Mucosa of descending colon (tissue), 3 donors: ENCODE measurements around the gene TUBA1C. TPM values are rescaled to one million over a fixed set of nuclear protein-coding genes. Genes with fewer than 3 reads are reported as not detected.
"Not testable (repeated sequence)": the region's sequence is repeated elsewhere in the genome, so short reads cannot be mapped to it uniquely, and the experiment has no call there.

Experiments
- ATAC-seq: fragments of 200-7000 bp; cut with Tn5 transposase; one replicate; pipeline ENCODE4 v1.9.1; 2020; ENCODE audit warnings: mild to moderate bottlenecking, moderate library complexity
- DNase-seq, 3 donors: peaks; one replicate each; pipeline ENCODE4 v3.0.0-alpha.2; 2020
- H3K36me3 ChIP-seq: fragments of 200-600 bp; one replicate; pipeline ENCODE4 v1.8.0; 2021; ENCODE audit warnings: low read depth, mild to moderate bottlenecking
- H3K4me1 ChIP-seq: fragments of 200-600 bp; one replicate; pipeline ENCODE4 v1.8.0; 2021; ENCODE audit warnings: low read depth, mild to moderate bottlenecking
- H3K4me3 ChIP-seq: fragments of 200-600 bp; one replicate; pipeline ENCODE4 v1.8.0; 2021; ENCODE audit warnings: mild to moderate bottlenecking
- H3K9me3 ChIP-seq: fragments of 200-600 bp; one replicate; pipeline ENCODE4 v1.8.0; 2021; ENCODE audit warnings: mild to moderate bottlenecking
- intact Hi-C, 2 donors: fragments of 100-400 bp; cut with DNase I in 1 of 2; cut with micrococcal nuclease in 1 of 2; formaldehyde crosslinking; loops; one replicate each; pipeline versions ENCODE4 v1.11.0 to v1.11.1; 2022; cut with DNase I, micrococcal nuclease
- total RNA-seq, 3 donors: library from RNA; stranded (reverse); fragmentation: NEBNext Ultra II Directional in 2 of 3; extraction: Animal tissue kit (Norgen Biotek cat#: 25700) in 2 of 3; gene quantifications; one replicate each; pipeline versions ENCODE4 v1.2.1 to v1.2.4, GENCODE V29; 2021 to 2023
- TF ChIP-seq, protein P1 (sequence below): fragments of 200-600 bp; IDR thresholded peaks from one replicate; pipeline ENCODE4 v1.8.0; 2022; ENCODE audit warnings: antibody characterized with exemption, mild to moderate bottlenecking
- donor health status: DM: no; HTN: no; CAD: no; lungs with moderate emphysema.
- donor health status: DM: no; HTN: no; CAD: no.
- donor health status: DM: no; HTN: yes; CAD: no.

The TUBA1C gene
- total RNA-seq, 3 donors from 2014 or later = 128 to 260 (median 236) TPM

DNA sequence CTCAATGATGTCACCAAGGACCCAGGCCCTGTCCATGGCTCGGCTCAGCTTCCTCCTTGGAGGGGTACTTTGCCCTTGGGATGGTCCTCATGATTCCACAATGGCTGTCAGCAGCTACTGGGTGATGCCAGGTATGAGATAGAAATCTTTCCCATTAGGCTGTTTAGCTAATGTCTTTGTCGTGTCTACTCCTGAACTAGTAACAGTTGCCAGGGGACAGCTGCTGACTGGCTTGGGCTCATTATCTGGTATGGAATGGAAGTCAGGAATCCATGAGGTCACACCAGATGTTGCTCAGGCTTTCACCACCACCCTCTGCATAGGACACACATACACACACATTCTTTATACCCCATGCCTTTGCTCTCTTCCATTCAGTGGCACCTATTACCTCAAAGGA is 39.3 kb downstream of the TUBA1C start:
- no peaks in the 10 kb centered on the region for H3K36me3 ChIP-seq
- no peaks in the 10 kb centered on the region for H3K9me3 ChIP-seq
- no peaks in the 10 kb centered on the region for H3K4me1 ChIP-seq
- intact Hi-C loops = no loop called here
- DNase-seq (no peak), ATAC-seq (no peak)
- H3K4me3 ChIP-seq = no peak overlapping the region
- TF ChIP-seq, protein P1, sequence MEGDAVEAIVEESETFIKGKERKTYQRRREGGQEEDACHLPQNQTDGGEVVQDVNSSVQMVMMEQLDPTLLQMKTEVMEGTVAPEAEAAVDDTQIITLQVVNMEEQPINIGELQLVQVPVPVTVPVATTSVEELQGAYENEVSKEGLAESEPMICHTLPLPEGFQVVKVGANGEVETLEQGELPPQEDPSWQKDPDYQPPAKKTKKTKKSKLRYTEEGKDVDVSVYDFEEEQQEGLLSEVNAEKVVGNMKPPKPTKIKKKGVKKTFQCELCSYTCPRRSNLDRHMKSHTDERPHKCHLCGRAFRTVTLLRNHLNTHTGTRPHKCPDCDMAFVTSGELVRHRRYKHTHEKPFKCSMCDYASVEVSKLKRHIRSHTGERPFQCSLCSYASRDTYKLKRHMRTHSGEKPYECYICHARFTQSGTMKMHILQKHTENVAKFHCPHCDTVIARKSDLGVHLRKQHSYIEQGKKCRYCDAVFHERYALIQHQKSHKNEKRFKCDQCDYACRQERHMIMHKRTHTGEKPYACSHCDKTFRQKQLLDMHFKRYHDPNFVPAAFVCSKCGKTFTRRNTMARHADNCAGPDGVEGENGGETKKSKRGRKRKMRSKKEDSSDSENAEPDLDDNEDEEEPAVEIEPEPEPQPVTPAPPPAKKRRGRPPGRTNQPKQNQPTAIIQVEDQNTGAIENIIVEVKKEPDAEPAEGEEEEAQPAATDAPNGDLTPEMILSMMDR = no peak

DNA sequence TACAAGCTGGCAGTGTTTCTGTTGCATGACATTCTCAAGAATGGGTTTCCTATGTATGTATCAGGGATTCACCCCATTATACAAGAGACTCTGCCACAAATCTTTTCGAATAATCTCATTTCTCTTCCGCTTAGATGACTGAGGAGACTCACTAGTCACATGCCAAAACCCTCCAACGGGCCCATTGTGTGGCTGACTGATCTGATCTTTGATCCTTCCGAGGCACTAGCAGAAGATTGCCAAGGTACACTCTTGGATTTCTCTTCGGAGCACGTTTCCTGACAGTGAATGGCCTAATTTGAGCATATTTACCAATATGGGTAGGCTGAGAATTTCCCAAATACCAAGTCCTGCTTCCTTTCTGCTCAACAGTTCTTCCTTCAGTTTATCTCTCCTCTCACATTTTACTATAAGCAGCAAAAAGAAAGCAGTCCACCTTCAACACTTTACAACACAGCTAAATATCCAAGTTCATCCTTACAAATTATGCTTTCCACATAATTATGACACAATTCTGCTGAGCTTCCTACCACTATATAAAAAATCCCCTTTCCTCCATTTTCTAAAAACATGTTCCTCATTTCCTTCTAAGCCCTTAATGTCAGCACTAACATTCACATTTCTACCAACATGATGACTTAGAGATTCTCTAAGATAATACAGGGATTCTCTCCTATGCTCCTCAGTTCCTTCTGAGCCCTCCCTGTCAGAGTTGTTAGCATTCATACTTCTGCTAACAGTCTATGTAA is 41.1 kb downstream of the TUBA1C start:
- no peaks in the 10 kb centered on the region for H3K36me3 ChIP-seq
- H3K4me3 ChIP-seq = no peak overlapping the region
- no peaks in the 10 kb centered on the region for H3K4me1 ChIP-seq
- intact Hi-C loops = no loop called here
- no peak for ATAC-seq
- DNase-seq = no peak
- H3K9me3 ChIP-seq = no peaks in the 10 kb centered on the region
- TF ChIP-seq, protein P1 = no peak

DNA sequence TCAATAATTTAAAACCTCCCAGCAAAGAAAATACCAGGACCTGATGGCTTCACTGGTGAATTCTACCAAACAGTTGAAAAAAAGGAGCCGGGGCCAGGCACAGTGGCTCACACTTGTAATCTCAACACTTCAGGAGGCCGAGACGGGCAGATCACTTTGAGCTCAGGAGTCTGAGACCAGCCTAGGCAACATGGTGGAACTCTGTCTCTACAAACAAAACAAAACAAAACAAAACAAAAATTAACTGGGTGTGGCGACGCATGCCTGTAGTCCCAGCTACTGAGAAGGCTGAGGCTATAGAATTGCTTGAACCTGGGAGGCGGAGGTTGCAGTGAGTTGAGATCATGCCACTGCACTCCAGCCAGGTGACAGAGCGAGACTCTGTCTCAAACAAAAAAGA is 44.5 kb downstream of the TUBA1C start:
- Histone ChIP-seq H3K36me3 (no peaks in the 10 kb centered on the region), H3K9me3 (no peaks in the 10 kb centered on the region), H3K4me3 (no peak overlapping the region), H3K4me1 (no peaks in the 10 kb centered on the region)
- intact Hi-C loops = no loop called here
- DNase-seq (no peak), ATAC-seq (no peak)
- TF ChIP-seq, protein P1 = no peak

DNA sequence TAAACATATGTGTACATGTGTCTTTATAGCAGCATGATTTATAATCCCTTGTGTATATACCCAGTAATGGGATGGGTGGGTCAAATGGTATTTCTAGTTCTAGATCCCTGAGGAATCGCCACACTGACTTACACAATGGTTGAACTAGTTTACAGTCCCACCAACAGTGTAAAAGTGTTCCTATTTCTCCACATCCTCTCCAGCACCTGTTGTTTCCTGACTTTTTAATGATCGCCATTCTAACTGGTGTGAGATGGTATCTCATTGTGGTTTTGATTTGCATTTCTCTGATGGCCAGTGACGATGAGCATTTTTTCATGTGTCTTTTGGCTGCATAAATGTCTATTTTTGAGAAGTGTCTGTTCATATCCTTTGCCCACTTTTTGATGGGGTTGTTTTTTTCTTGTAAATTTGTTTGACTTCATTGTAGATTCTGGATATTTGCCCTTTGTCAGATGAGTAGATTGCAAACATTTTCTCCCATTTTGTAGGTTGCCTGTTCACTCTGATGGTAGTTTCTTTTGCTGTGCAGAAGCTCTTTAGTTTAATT is 45.6 kb downstream of the TUBA1C start:
- H3K4me1 ChIP-seq, intact Hi-C loops, DNase-seq, H3K4me3 ChIP-seq, ATAC-seq, H3K36me3 ChIP-seq, H3K9me3 ChIP-seq: not testable (repeated sequence)

DNA sequence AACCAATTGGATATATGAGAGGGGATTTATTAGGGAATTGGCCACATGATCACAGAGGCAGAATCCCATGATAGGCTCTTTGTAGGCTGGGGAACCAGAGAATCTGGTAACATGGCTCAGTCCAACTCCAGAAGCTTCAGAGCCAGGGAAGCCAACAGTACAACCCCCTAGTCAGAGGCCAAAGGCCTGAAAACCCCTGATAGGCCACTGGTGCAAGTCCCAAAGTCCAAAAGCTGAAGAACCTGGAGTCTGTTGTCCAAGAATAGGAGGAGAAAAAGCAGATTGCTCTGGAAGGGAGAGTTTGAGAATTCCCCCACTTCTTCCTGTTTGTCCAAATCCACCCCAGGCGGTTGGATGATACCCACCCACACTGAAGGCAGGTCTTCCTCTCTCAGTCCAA is 49.9 kb downstream of the TUBA1C start:
- ATAC-seq (no peak), DNase-seq (no peak)
- Histone ChIP-seq H3K4me1 (no peaks in the 10 kb centered on the region), H3K36me3 (no peaks in the 10 kb centered on the region), H3K9me3 (no peaks in the 10 kb centered on the region), H3K4me3 (no peak overlapping the region)
- TF ChIP-seq, protein P1 = no peak
- intact Hi-C loops = no loop called here

DNA sequence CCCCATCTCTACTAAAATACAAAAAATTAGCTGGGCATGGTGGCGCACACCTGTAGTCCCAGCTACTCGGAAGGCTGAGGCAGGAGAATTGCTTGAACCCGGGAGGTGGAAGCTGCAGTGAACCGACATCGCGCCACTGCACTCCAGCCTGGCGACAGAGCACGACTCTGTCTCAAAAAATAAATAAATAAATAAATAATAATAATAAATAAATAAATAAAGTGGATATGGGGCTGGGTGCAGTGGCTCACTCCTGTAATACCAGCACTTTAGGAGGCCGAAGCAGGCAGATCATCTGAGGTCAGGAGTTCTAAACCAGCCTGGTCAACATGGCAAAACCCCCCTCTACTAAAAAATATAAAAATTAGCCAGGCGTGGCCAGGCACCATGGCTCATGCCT is 52.2 kb downstream of the TUBA1C start:
- H3K9me3 ChIP-seq, H3K36me3 ChIP-seq, ATAC-seq, DNase-seq, H3K4me1 ChIP-seq, H3K4me3 ChIP-seq, intact Hi-C loops: not testable (repeated sequence)

DNA sequence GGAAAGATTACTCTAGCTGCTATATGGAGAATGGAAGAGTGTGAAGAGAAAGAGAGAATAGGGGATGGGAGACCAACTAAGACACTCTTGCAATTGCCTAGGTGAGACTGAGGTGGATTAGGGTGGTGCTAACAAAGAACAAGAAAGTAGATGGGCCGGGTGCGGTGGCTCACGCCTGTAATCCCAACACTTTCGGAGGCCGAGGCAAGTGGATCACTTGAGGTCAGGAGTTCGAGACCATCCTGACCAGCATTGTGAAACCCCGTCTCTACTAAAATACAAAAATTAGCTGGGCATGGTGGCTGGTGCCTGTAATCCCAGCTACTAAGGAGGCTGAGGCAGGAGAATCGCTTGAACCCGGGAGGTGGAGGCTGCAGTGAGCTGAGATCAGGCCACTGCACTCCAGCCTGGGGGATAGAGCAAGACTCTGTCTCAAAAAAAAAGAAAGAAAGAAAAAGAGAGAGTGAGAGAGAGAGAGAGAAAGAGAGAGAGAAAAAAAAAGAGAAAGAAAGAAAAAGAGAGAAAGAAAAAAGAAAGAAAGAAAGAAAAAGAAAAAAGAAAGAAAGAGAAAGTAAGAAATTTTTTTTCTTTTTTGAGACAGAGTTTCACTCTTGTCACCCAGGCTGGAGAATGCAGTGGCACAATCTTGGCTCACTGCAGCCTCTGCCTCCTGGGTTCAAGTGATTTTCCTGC is 55.7 kb downstream of the TUBA1C start:
- H3K4me1 ChIP-seq = peaks cover 14% of the 10 kb centered on the region
- H3K4me3 ChIP-seq, intact Hi-C loops, H3K36me3 ChIP-seq, H3K9me3 ChIP-seq, ATAC-seq, DNase-seq: not testable (repeated sequence)
